Neural crest cell (in vitro differentiated cells): ENCODE results near the gene KRTAP22-2. TPM values are rescaled to one million over a fixed set of nuclear protein-coding genes. Genes with fewer than 3 reads are reported as not detected.

ENCODE experiments used
- DNase-seq: peaks from one replicate; pipeline ENCODE4 v3.0.0; 2021; ENCODE audit warnings: low read depth, mixed read lengths, low spot score
- H3K27ac Mint-ChIP-seq: one replicate; pipeline ENCODE4 v1.8.0; 2021; ENCODE audit warnings: mild to moderate bottlenecking, mixed read lengths; ENCODE audit not compliant: unreplicated experiment
- H3K27me3 Mint-ChIP-seq: 2 replicates; pipeline ENCODE4 v1.8.0; 2021; ENCODE audit warnings: low read depth, mild to moderate bottlenecking, mixed read lengths
- H3K36me3 Mint-ChIP-seq: 2 replicates; pipeline ENCODE4 v1.8.0; 2021; ENCODE audit warnings: low read depth, mild to moderate bottlenecking, mixed read lengths
- H3K4me1 Mint-ChIP-seq: 2 replicates; pipeline ENCODE4 v1.8.0; 2021; ENCODE audit warnings: mixed read lengths
- H3K4me3 Mint-ChIP-seq: one replicate; pipeline ENCODE4 v1.8.0; 2021; ENCODE audit warnings: mild to moderate bottlenecking, mixed read lengths
- H3K9me3 Mint-ChIP-seq: 2 replicates; pipeline ENCODE4 v1.8.0; 2021; ENCODE audit warnings: mixed read lengths
- total RNA-seq: library from RNA; stranded (reverse); gene quantifications from 2 replicates; pipeline ENCODE4 v1.2.1, GENCODE V29; 2021
- TF ChIP-seq, protein P1 (sequence below): fragments of 200-600 bp; sonication (generic); conservative IDR thresholded peaks from 2 replicates; pipeline ENCODE4 v1.5.0; 2021; ENCODE audit warnings: antibody characterized with exemption, mild to moderate bottlenecking

The KRTAP22-2 gene
- total RNA-seq, 1 donor from 2014 or later = not detected

DNA sequence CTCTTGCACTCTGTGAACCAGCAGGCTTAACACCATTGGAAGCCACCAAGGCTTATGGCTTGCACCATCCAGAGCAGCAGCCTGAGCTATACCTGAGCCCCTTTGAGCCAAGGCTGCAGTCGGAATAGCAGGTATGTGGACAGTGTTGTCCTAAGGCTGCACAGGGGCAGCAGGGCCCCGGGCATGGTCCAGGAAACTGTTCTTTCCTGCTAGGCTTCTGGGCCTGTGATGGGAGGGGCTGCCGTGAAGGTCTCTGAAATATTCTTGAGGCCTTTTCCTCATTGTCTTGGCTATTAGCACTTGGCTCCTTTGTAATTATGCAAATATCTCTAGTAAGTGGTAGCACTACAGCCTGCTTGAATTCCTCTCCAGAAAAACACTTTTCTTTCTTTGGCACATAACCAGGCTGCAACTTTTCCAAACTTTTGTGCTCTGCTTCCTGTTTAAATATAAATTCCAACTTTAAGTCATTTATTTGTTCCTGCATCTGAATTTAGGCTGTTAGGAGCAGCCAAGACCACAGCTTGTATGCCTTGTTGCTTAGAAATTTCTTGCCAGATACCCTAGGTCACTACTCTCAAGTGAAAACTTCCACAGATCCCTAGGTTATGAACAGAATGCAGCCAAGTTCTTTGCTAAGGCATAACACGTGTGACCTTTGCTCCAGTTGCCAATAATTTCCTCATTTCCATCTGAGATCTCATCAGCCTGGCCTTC lies 35.4 kb upstream of the KRTAP22-2 start:
- no peak for DNase-seq
- no peaks in the 10 kb centered on the region for H3K27me3 Mint-ChIP-seq
- peaks cover 13% of the 10 kb centered on the region for H3K9me3 Mint-ChIP-seq
- TF ChIP-seq, protein P1, sequence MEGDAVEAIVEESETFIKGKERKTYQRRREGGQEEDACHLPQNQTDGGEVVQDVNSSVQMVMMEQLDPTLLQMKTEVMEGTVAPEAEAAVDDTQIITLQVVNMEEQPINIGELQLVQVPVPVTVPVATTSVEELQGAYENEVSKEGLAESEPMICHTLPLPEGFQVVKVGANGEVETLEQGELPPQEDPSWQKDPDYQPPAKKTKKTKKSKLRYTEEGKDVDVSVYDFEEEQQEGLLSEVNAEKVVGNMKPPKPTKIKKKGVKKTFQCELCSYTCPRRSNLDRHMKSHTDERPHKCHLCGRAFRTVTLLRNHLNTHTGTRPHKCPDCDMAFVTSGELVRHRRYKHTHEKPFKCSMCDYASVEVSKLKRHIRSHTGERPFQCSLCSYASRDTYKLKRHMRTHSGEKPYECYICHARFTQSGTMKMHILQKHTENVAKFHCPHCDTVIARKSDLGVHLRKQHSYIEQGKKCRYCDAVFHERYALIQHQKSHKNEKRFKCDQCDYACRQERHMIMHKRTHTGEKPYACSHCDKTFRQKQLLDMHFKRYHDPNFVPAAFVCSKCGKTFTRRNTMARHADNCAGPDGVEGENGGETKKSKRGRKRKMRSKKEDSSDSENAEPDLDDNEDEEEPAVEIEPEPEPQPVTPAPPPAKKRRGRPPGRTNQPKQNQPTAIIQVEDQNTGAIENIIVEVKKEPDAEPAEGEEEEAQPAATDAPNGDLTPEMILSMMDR = no peak
- H3K36me3 Mint-ChIP-seq = peaks cover 2% of the 10 kb centered on the region
- no peak overlapping the region for H3K4me3 Mint-ChIP-seq
- H3K4me1 Mint-ChIP-seq = no peaks in the 10 kb centered on the region
- H3K27ac Mint-ChIP-seq = no peak overlapping the region

DNA sequence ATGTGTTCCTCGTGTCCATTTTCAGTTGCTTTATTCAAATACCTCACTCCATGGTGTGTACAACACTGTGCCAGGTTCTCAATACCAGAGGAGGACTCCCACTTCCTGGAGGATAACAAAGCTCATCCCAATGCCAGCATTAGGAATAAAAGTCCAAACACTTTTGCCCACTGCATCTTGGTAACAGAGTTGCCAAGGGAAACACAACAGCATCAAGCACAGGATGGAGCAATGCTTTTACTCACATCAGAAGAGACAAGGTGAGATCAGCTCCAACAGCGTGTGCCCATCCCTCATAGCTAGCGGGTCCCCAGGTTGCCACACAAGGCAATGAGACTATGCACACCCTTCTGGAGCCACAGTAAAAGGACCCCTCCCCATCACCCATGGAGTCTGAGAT lies 33.2 kb upstream of the KRTAP22-2 start:
- no peak overlapping the region for H3K4me3 Mint-ChIP-seq
- DNase-seq = no peak
- peaks cover 15% of the 10 kb centered on the region for H3K9me3 Mint-ChIP-seq
- no peaks in the 10 kb centered on the region for H3K27me3 Mint-ChIP-seq
- peaks cover 2% of the 10 kb centered on the region for H3K36me3 Mint-ChIP-seq
- no peak overlapping the region for H3K27ac Mint-ChIP-seq
- H3K4me1 Mint-ChIP-seq = no peaks in the 10 kb centered on the region
- TF ChIP-seq, protein P1 = no peak

DNA sequence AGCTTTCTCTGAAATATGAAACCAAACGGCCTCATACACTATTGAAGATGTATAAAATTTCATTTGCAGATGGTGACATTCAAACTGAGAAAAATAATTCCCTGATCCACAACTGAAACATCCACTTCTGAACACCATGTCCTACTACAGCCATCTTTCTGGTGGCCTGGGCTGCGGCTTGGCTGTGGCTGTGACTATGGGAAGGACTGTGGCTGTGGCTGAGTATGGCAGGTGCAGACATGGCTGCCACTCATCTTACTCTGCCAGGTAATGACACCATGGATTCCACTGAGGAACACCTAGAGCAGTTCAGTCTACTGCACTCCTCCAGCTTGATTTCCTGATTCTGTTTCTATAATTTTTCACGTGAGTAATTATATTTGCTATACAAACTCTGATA lies 30.3 kb upstream of the KRTAP22-2 start, which contains the start of gene KRTAP20-4:
KRTAP20-4 (plus strand) TSS at position 106 of the 400 bp plus-strand sequence.
- H3K36me3 Mint-ChIP-seq = no peaks in the 10 kb centered on the region
- H3K27me3 Mint-ChIP-seq = no peaks in the 10 kb centered on the region
- no peak within 1 kb of the TSS for H3K4me3 Mint-ChIP-seq
- H3K9me3 Mint-ChIP-seq = peaks cover 9% of the 10 kb centered on the region
- no peak for DNase-seq
- TF ChIP-seq, protein P1 = no peak
- no peaks in the 10 kb centered on the region for H3K4me1 Mint-ChIP-seq
- H3K27ac Mint-ChIP-seq = no peak within 1 kb of the TSS

DNA sequence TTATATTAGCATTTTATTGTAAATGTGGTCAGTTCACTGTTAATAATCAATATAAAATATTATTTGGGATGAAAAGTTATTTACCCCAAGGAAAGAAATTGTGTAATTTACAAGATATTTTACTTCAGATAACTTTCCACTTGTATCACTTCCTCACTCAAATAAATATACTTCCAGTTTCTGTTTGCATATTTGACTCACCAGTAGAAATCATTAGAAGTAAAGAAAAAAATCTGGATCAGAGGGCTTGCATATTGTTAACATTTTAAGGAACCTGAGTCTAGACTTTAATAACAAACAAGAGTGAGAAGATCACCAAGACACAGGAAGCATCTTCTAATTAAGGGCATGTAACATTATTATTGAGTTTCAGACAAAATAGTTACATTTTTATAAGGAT lies 29.9 kb upstream of the KRTAP22-2 start:
- no peaks in the 10 kb centered on the region for H3K27me3 Mint-ChIP-seq
- no peak overlapping the region for H3K4me3 Mint-ChIP-seq
- no peaks in the 10 kb centered on the region for H3K4me1 Mint-ChIP-seq
- DNase-seq = no peak
- peaks cover 8% of the 10 kb centered on the region for H3K9me3 Mint-ChIP-seq
- H3K27ac Mint-ChIP-seq = no peak overlapping the region
- TF ChIP-seq, protein P1 = no peak
- H3K36me3 Mint-ChIP-seq = no peaks in the 10 kb centered on the region

DNA sequence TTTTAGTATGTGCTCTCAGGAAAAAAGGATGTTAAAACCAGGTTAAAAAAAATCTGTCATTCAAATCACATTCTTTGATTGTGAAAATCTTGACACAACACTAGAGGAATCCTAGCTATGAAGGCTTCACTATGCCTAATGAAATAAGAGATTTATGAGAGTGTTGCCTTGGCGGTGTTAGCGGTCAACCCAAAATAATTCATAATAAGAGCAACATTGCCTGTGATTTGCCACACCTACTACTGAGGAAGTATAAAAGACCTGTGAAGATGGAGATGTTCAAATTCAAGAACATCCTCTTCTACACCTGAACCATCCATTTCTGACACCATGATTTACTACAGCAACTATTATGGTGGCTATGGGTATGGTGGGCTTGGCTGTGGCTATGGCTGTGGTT lies 25.9 kb upstream of the KRTAP22-2 start, which contains the start of gene KRTAP20-1:
KRTAP20-1 (plus strand) TSS at position 301 of the 400 bp plus-strand sequence; CDS start at position 331, 30 bp downstream.
- H3K4me1 Mint-ChIP-seq = no peaks in the 10 kb centered on the region
- peaks cover 6% of the 10 kb centered on the region for H3K9me3 Mint-ChIP-seq
- H3K36me3 Mint-ChIP-seq = peaks cover 2% of the 10 kb centered on the region
- H3K27ac Mint-ChIP-seq = no peak within 1 kb of the TSS
- H3K27me3 Mint-ChIP-seq = no peaks in the 10 kb centered on the region
- TF ChIP-seq, protein P1 = no peak
- DNase-seq = no peak
- H3K4me3 Mint-ChIP-seq = no peak within 1 kb of the TSS
